ENCODE data around the gene EIF1AD.
"Not testable (repeated sequence)": the region's sequence is repeated elsewhere in the genome, so short reads cannot be mapped to it uniquely, and the experiment has no call there.

The EIF1AD gene, protein sequence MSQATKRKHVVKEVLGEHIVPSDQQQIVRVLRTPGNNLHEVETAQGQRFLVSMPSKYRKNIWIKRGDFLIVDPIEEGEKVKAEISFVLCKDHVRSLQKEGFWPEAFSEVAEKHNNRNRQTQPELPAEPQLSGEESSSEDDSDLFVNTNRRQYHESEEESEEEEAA
- 46.9 to 59.1 reads per million in 2 donors for total RNA-seq

DNA sequence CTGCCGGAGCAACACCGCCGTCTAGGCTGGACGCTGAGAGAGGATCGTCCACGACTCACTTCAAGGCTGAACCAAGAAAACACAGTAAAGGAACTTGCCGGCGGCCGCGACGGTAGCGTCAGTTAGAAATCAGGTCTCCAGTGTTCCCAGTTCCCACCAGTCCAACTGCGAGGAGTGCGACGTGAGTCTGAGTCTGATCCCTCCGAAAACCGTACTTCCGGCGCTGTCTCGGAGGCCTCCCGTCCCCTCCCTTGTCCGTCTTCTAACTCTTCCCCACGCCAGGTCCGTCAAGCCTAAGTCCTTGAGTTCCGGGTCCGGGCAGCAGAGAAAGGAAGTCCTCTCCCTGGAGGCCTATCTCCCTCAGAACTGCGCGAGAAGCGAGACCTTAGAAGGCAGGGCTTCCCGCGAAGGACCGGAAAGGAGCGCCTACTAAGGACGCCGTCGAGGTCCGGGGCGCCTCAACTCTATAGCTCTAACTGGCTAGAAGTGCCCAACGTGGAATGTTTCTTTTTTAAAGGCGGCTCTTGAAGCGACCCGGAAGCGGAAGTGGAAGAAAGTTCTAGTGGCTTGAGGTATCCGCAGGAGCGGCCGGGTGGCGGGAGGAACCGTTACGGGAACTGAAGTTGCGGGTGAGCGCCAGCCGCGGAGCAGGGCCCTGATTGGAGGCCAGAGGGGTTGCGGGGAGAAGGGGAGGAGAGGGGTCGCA is at the start of gene EIF1AD, which contains the start of gene BANF1:
Gene EIF1AD (minus strand): TSS at position 216 of the 706 bp plus-strand sequence. CDS start 1,768 bp downstream, outside the sequence.
Gene BANF1 (plus strand): TSS at position 562 of the 706 bp plus-strand sequence. CDS start 748 bp downstream, outside the sequence.
- peak; percentile 81 for DNase-seq

DNA sequence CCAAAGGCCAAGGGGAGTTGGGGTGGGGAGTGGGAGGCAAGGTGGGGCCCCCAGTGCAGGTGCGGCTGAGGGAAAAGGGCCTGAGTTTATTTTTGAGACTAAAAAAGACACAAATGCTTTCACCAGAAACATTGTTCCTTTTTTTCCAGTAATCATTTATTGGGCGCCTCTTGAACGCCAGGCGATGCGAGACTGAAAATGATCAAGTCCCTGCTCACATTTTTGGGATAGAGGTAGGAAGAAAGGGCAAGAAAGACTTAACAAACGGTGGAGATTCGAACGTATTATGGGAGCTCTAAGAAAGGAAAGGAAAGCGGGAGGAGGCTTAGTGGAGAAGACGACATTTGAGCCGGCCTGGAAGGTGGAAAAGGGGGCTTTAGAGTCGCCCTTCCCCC is 49.4 kb upstream of the EIF1AD start:
- no peak for DNase-seq

DNA sequence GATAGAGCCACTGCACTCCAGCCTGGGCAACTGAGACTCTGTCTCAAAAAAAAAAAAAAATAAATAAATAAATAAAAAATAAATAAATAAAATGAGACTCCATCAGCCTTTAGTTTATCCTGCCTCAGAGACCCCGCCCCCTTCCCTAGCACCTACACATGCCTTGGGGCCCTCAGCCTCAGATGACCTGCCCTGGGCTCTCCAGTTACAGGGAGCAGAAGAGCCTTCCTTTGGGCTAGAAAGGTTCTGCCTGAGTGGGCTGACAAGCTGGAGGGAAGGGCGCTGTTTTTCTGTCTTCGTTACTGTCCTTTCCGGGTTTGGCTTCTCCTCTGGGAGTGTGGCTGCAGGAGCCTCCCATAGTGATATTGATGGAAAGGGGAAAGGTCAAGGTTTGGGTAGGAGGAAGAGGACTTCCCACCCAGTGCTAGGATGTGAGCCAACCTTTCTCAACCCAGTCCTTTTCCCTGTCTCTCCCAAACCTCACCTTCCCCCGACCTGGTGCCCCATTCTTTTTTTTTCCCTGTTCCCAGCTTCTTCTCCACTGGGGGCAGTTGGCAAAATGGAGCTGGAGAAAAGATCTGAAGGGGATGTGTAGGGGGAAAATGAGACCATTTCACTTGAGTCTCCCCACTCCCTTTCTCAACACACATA is 48.7 kb upstream of the EIF1AD start:
- DNase-seq = no peak

DNA sequence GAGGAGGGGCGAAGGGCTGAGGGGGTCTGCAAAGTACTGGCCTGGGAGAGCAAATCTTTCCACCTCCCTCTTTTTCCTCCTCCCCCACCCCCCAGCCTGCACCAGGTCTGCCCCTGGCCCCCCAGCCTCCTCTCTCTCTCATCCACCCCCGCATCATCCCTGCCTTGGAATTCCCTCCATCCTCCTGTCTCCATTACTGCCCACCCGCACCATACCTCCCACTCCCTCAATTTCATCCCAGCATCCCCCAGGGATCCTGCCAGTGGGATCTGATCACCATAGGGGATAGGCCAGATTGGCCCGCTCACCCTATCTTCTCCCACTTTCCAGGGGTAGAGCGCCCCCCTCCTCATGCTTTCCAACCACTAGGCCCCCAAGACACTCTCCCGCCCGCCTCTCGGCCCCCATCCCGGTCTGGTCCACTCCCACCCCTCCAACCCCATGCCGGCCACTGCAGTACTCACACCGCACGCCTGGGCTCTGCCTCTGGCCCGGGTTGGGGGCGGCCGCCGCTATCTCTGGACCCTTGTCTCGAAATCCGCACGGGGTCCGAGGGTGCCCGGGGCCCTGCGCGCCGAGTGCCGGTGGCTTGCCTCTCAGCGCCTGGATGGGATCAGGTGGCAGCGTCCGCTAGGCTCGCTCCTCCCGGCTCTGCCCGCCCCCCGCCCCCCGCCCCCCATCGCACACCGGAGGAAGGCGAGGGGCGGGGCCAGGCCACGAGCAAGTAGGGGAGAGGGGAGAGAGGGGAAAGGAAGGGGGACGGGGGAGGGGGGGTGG is 46.8 kb upstream of the EIF1AD start, which contains the start of gene GAL3ST3:
Gene GAL3ST3 (minus strand): TSS at position 615 of the 777 bp plus-strand sequence. CDS start 3,746 bp downstream, outside the sequence.
- no peak for DNase-seq

DNA sequence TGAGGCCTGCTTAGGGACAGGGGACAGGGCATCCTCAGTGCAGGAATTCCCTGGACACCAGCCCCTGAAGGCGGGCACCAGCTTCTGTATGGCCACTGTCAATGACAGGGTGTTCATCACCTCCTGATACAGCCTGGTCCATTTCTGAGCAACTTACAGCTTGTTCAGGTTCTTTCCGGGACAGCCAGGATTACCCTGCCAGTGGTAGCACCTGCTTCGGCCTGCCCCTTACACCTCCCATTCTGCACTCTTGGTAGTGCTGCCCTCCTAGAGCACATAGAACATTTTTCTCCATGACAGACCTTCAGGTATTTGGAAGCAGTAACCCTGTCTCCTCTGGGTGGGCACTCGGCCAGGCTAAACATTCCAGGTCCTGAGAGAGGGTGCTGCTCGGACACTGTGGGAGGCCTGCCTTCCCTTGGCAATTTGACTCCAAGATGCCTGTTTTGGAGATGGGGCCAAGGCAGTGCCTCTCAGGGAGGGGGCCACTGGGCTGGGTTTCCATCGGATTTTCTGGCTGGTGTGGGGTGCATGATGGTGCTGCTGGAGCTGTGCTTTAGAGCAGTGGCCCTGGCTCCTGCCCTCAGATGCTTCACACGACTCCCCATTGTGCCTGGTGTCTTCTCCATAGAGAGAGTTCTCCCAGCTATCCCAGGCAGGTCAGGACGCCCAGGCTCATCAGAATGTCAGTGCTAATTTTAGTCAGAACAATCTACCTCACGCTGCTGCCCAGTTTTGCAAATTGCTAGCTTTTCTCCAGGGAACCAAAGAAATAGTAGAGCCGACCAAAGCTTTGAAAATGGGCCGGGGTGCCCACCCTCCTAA is 45.8 kb upstream of the EIF1AD start:
- no peak for DNase-seq

DNA sequence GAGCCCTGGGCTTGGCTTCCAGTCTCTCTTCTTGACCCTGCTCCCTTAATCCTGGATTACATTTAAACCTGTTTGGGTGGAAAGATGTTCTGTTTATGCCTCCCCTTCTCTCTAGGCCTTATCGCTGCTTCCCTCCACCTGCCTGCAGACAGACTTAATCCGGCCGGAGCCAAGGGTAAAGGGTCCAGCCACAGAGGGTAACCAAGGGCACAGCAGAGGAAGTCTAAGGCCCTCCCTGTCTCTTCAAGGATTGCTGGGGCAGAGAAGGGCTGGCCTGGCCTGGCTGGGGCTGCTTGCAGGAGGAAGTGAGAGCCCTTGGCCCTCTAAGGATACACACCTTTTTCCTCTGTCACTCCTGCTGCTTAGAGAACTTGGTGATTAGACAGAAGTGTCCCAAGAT is 44.9 kb upstream of the EIF1AD start:
- no peak for DNase-seq

DNA sequence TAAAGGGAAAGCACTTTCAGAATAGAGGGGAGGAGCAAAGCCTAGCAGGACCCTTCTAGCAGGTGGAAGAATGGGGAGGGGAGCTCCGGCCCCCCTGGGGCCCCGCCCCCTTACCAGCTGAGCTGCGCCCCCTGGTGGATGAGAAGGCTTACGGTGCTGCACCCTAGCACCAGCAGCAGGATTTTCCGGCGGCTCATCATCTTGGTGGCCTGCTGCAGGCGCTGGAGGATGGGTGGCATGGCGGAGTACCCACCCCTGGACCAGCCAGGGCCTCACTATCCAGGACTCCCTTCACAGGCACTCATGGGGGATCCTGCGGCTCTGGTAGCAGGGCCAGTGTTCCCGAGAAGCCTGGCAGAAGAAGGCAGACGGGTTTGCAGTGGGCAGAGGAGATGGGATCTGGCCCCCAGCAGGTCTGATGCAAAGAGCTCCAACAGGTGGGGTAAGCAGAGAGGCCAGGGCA is 43.3 kb upstream of the EIF1AD start:
- peak; percentile 88 for DNase-seq

DNA sequence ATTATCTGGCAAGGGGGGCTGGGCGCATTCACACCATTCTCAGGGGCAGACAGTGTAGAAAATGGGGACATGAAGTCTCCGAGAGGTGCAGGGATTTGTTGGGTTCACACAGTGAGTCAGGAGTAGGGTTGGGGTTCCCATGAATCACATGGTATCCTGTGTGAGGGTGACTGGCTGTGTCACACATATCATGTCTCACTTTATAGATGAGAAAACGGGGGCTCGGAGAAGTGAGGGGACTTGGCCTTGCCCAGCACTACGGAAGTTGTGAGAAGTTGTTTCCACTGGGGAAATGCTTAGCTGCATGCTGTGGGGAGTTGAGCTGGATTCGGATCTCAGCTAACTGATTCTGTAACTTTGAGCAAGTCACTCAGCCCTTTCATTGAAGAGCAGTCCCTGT is 42.8 kb upstream of the EIF1AD start:
- DNase-seq = no peak

DNA sequence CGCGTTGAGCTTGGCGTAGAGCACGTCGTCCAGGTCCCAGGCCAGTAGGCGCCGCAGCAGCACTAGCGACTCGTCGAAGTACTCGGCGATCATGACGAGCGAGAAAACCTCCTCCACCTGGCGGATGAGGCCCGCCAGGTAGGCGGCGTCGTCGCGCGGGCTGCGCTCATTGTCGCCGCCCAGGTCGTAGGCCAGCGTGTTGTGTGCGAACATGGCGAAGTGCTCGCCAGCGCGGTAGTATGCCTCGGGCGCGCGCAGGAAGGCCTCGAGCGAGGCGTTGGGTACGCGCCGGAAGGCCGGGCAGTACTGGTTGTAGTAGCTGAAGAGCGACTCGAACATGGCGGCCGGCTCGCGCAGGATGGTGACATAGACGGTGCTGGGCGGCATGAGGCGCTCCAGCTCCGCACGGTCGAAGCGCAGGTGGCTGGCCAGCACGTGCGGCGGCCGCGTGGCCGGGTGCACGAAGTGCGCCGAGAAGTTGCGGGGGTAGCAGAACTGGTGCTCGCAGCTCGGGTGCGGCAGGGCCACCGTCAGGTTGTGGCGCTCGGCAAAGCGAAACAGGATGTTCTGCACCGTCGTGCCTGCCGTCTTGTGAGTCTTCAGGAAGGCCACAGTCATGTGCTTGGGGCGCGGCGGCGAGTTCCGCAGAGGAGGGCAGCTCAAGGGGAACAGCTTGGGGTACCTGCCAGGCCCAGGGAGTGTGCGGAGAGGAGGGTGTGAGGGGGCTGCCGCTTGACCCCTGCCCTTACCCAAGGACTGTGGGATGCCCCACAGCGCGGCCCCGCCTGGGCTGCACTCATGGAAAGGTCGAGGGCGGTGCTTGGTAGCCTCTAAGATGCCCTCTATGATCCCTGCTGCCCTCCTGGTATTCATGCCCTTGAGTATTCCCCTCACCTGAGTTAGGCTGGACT is 41.3 kb upstream of the EIF1AD start:
- no peak for DNase-seq

DNA sequence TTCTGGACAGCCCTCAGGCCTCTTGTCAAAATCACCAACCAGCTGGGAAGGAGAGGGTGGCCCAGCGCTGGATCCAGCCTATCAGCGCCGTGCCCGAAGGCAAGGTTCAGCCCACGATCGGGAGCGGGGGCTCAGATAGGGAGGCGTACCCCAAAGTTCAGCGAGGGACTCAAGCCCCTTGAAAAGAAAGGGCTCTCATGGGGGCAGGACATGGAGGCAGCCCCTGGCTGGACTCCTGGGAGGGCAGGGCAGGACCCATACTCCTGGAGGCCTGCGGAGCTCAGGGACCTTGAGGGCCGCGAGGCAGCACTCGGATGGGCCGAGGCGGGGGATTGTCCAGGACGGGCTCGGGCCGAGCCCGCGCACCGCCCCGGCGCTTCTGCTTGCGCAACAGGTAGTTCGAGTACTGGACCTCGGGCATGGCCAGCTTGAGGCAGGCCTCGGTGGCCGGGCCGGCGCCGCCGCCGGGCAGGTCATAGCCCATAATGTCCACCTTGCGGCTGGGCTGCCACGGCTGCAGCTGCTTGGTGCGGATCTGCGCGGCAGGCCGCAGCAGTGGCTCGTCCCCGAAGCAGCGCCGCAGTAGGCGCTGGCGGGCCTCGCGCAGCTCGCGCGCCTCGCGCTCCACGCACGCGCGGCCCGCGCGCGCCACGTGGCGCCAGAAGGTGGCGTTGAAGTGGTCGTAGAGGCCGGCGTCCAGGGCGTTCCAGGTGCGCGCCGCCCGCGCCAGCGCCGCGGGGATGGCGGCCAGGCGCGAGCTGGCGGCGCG is 40.5 kb upstream of the EIF1AD start:
- no peak for DNase-seq

DNA sequence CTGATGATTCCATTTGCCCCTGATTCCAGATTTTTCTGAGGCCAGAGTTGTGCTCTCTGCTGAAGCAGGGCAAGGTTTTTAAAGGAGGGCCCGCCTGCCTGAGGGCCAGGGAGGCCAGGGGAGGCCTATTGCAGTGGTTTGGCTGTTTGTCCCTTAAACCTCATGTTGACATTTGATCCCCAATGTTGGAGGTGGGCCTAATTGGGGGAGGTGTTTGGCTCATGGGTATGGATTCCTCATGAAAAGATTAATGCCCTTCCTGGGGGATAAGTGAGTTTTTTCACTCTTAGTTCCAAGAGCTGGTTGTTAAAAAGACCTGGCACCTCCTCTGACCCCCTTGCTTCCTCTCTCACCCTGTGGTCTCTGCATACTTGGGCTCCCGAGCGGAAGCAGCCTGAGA is 37.8 kb upstream of the EIF1AD start:
- DNase-seq = no peak

DNA sequence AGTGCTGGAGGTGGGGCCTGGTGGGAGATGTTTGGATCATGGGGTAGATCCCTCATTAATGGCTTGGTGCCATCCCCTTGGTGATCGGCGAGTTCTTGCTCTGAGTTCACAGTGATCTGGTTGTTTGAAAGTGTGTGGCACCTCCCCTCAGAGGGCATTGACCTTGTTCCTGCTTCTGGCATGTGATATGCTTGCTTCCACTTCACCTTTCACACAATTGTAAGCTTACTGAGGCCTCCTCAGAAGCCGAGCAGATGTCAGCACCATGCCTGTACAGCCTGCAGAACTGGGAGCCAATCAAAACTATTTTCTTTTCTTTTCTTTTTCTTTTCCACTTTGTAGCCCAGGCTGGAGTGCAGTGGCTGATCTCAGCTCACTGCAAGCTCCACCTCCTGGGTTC is 35.4 kb upstream of the EIF1AD start:
- DNase-seq = no peak

DNA sequence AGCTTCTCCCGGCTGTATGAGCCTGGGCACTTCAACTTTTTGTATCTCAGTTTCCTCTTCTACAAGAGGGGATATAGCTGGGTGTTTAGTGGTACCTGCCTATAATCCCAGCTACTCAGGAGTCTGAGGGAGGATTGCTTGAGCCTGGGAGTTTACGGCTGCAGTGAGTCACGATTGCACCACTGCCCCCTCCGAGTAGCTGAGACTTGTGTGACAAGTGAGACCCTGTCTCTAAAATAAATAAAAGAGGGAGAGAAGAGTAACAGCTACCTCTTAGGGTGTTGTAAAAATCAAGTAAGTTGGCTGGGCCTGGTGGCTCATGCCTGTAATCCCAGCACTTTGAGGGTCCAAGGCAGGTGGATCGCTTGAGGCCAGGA is 34.4 kb upstream of the EIF1AD start:
- no peak for DNase-seq

DNA sequence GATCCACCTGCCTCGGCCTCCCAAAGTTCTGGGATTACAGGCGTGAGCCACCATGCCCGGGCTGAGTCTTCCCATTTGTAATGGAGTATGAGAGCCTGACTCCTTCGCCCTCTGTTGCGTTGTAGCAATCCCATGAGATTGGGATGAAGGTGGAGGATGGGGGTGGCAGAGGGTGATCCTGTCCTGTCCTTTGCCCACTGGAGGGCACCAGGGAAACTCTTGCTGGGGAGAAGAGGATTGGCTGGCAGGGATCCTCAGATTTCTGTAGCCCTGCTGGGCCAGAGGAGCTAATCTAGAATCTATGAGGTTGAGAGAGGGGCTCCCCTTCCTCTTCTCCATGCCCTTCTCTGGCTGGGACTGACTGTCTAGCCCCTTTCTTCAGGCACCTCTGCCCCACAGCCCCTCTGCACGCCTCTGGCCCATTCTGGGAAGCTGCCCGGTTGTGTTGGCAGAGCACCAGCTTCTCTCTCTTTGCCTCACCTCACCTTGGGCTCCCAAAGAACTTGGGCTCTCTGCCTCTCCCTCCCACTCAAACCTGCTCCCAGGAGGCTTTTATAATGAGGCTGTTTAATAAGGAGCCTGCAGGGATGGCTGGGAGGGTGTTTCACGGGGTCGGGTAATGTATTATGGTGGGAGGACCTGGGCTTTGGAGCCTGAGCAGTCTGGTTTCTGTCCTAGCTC is 33.8 kb upstream of the EIF1AD start:
- DNase-seq = no peak

DNA sequence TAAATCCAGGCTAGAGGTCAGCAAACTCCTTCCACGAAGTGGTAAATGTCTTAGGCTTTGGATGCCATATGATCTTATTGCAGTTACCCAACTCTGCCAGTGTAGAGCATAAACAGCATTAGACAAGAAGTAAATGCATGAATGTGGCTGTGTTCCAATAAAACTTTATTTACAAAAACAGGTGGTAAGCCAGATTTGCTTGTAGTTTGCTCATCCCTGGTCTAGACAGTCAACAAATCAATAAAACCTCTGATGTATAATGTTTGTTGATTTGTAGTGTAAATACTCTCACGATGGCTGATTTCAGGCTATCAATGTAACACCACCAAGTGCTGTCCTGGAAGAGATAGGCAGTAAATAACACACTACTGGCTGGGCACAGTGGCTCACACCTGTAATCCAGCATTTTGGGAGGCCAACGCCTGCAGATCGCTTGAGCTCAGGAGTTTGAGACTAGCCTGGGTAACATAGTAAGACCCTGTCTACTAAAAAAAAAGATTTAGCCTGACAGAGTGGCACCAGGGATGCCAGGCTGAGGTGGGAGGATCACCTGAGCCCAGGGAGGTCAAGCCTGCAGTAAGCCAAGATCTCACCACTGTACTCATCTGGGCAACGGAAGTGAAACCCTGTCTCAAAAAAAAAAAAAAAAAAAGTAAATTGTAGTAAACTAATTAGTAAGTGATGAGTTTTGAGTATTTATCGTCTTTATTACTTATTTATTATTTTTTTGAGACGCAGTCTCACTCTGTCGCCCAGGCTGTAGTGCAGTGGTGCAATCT is 31.2 kb upstream of the EIF1AD start:
- DNase-seq = no peak

DNA sequence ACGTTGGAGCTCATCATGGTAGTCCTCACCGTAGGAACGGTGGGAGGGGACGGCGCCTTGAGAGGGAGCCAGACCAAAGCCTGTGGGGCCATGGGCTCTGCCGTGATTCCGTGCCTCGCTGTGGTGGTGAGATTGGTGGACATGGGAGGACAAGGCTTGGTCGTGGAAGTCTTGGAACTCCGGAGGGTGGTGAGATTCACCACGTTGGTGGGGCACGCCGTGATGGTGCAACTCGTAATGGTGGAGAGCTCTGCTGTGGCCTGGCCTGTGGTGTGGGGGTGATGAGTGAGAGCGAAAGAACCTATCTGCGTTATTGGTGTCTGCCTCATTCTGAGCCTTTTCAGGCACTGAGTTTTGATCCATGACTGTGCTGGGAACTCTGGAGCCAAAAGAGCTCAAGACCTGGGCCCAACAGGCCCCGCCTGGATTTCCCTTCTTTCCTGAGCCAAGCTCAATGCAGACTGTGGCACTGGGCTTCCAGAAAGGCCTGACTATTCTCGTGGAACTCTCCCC is 24.1 kb upstream of the EIF1AD start, which contains the start of gene CATSPER1:
Gene CATSPER1 (minus strand): TSS at position 463 of the 513 bp plus-strand sequence. CDS start 100 bp downstream, at position 363.
- no peak for DNase-seq

DNA sequence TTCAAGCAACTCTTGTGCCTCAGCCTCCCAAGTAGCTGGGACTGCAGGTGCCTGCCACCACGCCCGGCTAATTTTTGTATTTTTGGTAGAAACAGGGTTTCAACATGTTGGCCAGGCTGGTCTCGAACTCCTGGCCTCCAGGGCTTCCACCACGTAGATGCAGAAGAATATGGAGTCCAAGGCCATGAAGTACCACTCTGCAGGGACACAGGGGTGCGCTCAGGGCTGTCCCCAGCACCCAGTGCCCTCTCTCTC is 21.2 kb upstream of the EIF1AD start:
- DNase-seq = not testable (repeated sequence)

DNA sequence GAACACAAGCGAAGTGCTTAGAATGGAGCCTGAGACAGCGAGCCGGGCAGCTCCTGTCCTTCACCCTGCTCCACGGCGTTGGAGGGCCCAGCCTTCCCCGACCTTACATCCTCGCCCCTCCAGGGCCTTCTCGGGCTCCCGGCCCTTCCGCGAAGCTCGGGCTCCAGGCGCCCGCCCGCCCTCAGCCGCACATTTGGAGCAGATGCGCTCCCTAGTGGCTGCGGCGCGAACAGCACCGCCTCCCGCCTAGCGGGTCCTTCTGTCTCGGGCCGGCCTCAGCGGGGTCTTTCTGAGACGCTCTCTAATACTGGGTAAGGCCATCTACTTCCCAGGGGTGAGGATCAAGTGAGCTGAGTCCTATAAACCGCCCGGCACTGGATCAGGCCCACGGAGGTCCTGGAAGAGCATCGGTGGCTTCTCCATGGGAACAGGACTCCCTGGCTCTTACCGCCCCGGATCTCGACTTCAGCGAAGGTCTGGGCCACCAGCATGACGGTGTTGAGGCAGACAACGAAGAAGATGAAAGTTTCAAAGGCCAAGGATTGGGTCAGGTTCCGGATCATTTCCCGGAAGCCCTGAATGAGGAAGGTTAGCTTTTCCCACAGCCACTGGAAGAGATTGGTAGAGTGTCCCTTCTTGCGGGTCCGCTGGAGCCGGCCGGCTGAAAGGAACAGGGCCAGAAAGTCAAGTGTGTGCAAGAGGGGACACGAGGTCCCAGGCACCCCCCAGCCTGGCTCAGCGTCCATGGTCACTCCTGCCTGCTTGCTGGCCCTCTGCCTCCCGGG is 20.6 kb upstream of the EIF1AD start:
- peak; percentile 77 for DNase-seq

All from T-helper 9 cell (primary cell).